ENCODE results near the gene NSUN5.

GRCh38 chr7:73341877-73342276 lies 33.3 kb upstream of the NSUN5 start:
- TF ChIP-seq NR3C1 (CRISPR knock-in tag; conservative IDR thresholded peaks at IDR 0.05; ENCODE audit: low read depth), result no peak
- TF ChIP-seq ZBTB21 (CRISPR knock-in tag; IDR thresholded peaks at IDR 0.05; ENCODE audit: borderline replicate concordance), result no peak
- TF ChIP-seq, protein P1, sequence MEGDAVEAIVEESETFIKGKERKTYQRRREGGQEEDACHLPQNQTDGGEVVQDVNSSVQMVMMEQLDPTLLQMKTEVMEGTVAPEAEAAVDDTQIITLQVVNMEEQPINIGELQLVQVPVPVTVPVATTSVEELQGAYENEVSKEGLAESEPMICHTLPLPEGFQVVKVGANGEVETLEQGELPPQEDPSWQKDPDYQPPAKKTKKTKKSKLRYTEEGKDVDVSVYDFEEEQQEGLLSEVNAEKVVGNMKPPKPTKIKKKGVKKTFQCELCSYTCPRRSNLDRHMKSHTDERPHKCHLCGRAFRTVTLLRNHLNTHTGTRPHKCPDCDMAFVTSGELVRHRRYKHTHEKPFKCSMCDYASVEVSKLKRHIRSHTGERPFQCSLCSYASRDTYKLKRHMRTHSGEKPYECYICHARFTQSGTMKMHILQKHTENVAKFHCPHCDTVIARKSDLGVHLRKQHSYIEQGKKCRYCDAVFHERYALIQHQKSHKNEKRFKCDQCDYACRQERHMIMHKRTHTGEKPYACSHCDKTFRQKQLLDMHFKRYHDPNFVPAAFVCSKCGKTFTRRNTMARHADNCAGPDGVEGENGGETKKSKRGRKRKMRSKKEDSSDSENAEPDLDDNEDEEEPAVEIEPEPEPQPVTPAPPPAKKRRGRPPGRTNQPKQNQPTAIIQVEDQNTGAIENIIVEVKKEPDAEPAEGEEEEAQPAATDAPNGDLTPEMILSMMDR (IDR thresholded peaks at IDR 0.05), result no peak
- no peak for TF ChIP-seq ESRRA (CRISPR knock-in tag; IDR thresholded peaks at IDR 0.05; ENCODE audit: borderline replicate concordance)
- TF ChIP-seq, protein P2, sequence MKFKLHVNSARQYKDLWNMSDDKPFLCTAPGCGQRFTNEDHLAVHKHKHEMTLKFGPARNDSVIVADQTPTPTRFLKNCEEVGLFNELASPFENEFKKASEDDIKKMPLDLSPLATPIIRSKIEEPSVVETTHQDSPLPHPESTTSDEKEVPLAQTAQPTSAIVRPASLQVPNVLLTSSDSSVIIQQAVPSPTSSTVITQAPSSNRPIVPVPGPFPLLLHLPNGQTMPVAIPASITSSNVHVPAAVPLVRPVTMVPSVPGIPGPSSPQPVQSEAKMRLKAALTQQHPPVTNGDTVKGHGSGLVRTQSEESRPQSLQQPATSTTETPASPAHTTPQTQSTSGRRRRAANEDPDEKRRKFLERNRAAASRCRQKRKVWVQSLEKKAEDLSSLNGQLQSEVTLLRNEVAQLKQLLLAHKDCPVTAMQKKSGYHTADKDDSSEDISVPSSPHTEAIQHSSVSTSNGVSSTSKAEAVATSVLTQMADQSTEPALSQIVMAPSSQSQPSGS (CRISPR knock-in tag; IDR thresholded peaks at IDR 0.05; ENCODE audit: borderline replicate concordance, low read depth), result no peak
- TF ChIP-seq, protein P3, sequence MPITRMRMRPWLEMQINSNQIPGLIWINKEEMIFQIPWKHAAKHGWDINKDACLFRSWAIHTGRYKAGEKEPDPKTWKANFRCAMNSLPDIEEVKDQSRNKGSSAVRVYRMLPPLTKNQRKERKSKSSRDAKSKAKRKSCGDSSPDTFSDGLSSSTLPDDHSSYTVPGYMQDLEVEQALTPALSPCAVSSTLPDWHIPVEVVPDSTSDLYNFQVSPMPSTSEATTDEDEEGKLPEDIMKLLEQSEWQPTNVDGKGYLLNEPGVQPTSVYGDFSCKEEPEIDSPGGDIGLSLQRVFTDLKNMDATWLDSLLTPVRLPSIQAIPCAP (CRISPR knock-in tag; IDR thresholded peaks at IDR 0.05), result no peak
- no peak for TF ChIP-seq MAX (CRISPR knock-in tag; IDR thresholded peaks at IDR 0.05)
- no peak for TF ChIP-seq ARID4B (CRISPR knock-in tag; IDR thresholded peaks at IDR 0.05; ENCODE audit: borderline replicate concordance)
- no peak for TF ChIP-seq TCF7 (CRISPR knock-in tag; IDR thresholded peaks at IDR 0.05; ENCODE audit: low read depth)
- TF ChIP-seq NFE2L1 (CRISPR knock-in tag; IDR thresholded peaks at IDR 0.05), result no peak
- no peak for TF ChIP-seq SOX15 (CRISPR knock-in tag; IDR thresholded peaks at IDR 0.05)
- TF ChIP-seq ATF3 (CRISPR knock-in tag; conservative IDR thresholded peaks at IDR 0.05), result no peak
